HUES64 (cell line): ENCODE results near the gene AIG1.
"Not testable (repeated sequence)": the region's sequence is repeated elsewhere in the genome, so short reads cannot be mapped to it uniquely, and the experiment has no call there.

ENCODE experiments used
- H3K27ac ChIP-seq: 2 replicates; pipeline ENCODE4 v1.7.0; 2013; ENCODE audit warnings: low read depth, low read length, inconsistent platforms
- H3K27me3 ChIP-seq: 2 replicates; pipeline ENCODE4 v1.6.1; 2013; ENCODE audit warnings: mild to moderate bottlenecking, low read length; ENCODE audit not compliant: insufficient read depth
- H3K36me3 ChIP-seq: 2 replicates; pipeline ENCODE4 v1.6.1; 2013; ENCODE audit warnings: mild to moderate bottlenecking, low read length; ENCODE audit not compliant: insufficient read depth
- H3K4me1 ChIP-seq: 2 replicates; pipeline ENCODE4 v1.6.1; 2013; ENCODE audit warnings: mild to moderate bottlenecking, low read length, moderate library complexity; ENCODE audit not compliant: insufficient read depth
- H3K4me3 ChIP-seq: 2 replicates; pipeline ENCODE4 v1.5.1; 2013; ENCODE audit warnings: mild to moderate bottlenecking, low read length, moderate library complexity
- H3K9ac ChIP-seq: 2 replicates; pipeline ENCODE4 v1.6.1; 2013; ENCODE audit warnings: mild to moderate bottlenecking, low read depth, low read length
- H3K9me3 ChIP-seq: 2 replicates; pipeline ENCODE4 v1.6.1; 2013; ENCODE audit warnings: low read depth, low read length; ENCODE audit not compliant: insufficient read depth
- WGBS: fragments of 150-250, 120-280 bp; methylation state at CpG from one replicate; pipeline ENCODE4 v1.1.7; 2013; ENCODE audit warnings: missing lambda C conversion rate; 5-methylcytosine and 5-hydroxymethylcytosine counted together

The AIG1 gene

GRCh38 chr6:143236151-143236798 is 175.6 kb downstream of the AIG1 start:
- WGBS, result 92% methylated on average over 16 of the region's 16 CpGs
- Histone ChIP-seq H3K27ac (no peak overlapping the region), H3K4me1 (peaks cover 3% of the 10 kb centered on the region)

GRCh38 chr6:143238306-143238705 is 177.6 kb downstream of the AIG1 start:
- H3K4me3 ChIP-seq, result no peak overlapping the region
- WGBS, result 100% methylated on average over 1 of the region's 1 CpG
- H3K9me3 ChIP-seq, result no peaks in the 10 kb centered on the region
- H3K27me3 ChIP-seq, result no peaks in the 10 kb centered on the region
- no peaks in the 10 kb centered on the region for H3K36me3 ChIP-seq
- H3K4me1 ChIP-seq, result peaks cover 3% of the 10 kb centered on the region
- H3K27ac ChIP-seq, result no peak overlapping the region
- no peak overlapping the region for H3K9ac ChIP-seq

More at GRCh38 chr6:143236151-143236798, 175.6 kb downstream of the AIG1 start:
- Histone ChIP-seq H3K4me3 (no peak overlapping the region), H3K9ac (no peak overlapping the region), H3K27me3 (no peaks in the 10 kb centered on the region), H3K9me3 (no peaks in the 10 kb centered on the region), H3K36me3 (no peaks in the 10 kb centered on the region)

GRCh38 chr6:143241111-143241510 is 180.4 kb downstream of the AIG1 start:
- H3K4me1 ChIP-seq, result no peaks in the 10 kb centered on the region
- H3K27me3 ChIP-seq, result no peaks in the 10 kb centered on the region
- no peak overlapping the region for H3K27ac ChIP-seq
- H3K4me3 ChIP-seq, result no peak overlapping the region
- 94% methylated on average over 4 of the region's 4 CpGs for whole genome bisulfite sequencing
- no peaks in the 10 kb centered on the region for H3K36me3 ChIP-seq
- no peak overlapping the region for H3K9ac ChIP-seq
- 0 out of 2 replicates have a peak, but pooled peaks cover 3% of the 10 kb centered on the region for H3K9me3 ChIP-seq

GRCh38 chr6:143241911-143242310 is 181.2 kb downstream of the AIG1 start:
- Histone ChIP-seq H3K27me3 (no peaks in the 10 kb centered on the region), H3K4me1 (no peaks in the 10 kb centered on the region), H3K4me3 (no peak overlapping the region), H3K9me3 (0 out of 2 replicates have a peak, but pooled peaks cover 5% of the 10 kb centered on the region), H3K27ac (no peak overlapping the region), H3K9ac (no peak overlapping the region), H3K36me3 (no peaks in the 10 kb centered on the region)
- WGBS, result 91% methylated on average over 5 of the region's 5 CpGs

GRCh38 chr6:143243786-143244185 is 183.1 kb downstream of the AIG1 start:
- Histone ChIP-seq H3K9me3 (0 out of 2 replicates have a peak, but pooled peaks cover 5% of the 10 kb centered on the region), H3K4me3 (no peak overlapping the region), H3K27ac (no peak overlapping the region), H3K27me3 (no peaks in the 10 kb centered on the region), H3K36me3 (no peaks in the 10 kb centered on the region), H3K4me1 (no peaks in the 10 kb centered on the region), H3K9ac (no peak overlapping the region)
- 100% methylated on average over 1 of the region's 1 CpG for WGBS

- 93% methylated on average over 6 of the region's 6 CpGs for WGBS
- no peak overlapping the region for H3K4me3 ChIP-seq
- no peak overlapping the region for H3K9ac ChIP-seq
- 0 out of 2 replicates have a peak, but pooled peaks cover 5% of the 10 kb centered on the region for H3K9me3 ChIP-seq
- H3K27ac ChIP-seq, result no peak overlapping the region
- no peaks in the 10 kb centered on the region for H3K27me3 ChIP-seq
- H3K4me1 ChIP-seq, result no peaks in the 10 kb centered on the region
- H3K36me3 ChIP-seq, result no peaks in the 10 kb centered on the region
These were observed 185.0 kb downstream of the AIG1 start for GRCh38 chr6:143245656-143246055.

- H3K9me3 ChIP-seq, H3K4me1 ChIP-seq, H3K27ac ChIP-seq, H3K9ac ChIP-seq, H3K27me3 ChIP-seq, H3K36me3 ChIP-seq, H3K4me3 ChIP-seq: not testable (repeated sequence)
- 90% methylated on average over 3 of the region's 4 CpGs for WGBS
These were observed 185.6 kb downstream of the AIG1 start for GRCh38 chr6:143246166-143246775.

- H3K4me1 ChIP-seq, result no peaks in the 10 kb centered on the region
- H3K36me3 ChIP-seq, result no peaks in the 10 kb centered on the region
- H3K9ac ChIP-seq, result no peak overlapping the region
- H3K9me3 ChIP-seq, result 0 out of 2 replicates have a peak, but pooled peaks cover 5% of the 10 kb centered on the region
- no peak overlapping the region for H3K27ac ChIP-seq
- H3K4me3 ChIP-seq, result no peak overlapping the region
- WGBS, result 79% methylated on average over 3 of the region's 3 CpGs
- H3K27me3 ChIP-seq, result no peaks in the 10 kb centered on the region
These were observed 186.9 kb downstream of the AIG1 start for GRCh38 chr6:143247586-143247985.

- WGBS, result 92% methylated on average over 4 of the region's 4 CpGs
- Histone ChIP-seq H3K4me3 (no peak overlapping the region), H3K27ac (no peak overlapping the region), H3K9me3 (0 out of 2 replicates have a peak, but pooled peaks cover 5% of the 10 kb centered on the region), H3K36me3 (no peaks in the 10 kb centered on the region), H3K9ac (no peak overlapping the region), H3K4me1 (no peaks in the 10 kb centered on the region), H3K27me3 (no peaks in the 10 kb centered on the region)
These were observed 187.7 kb downstream of the AIG1 start for GRCh38 chr6:143248359-143248758.

- 89% methylated on average over 4 of the region's 4 CpGs for WGBS
- Histone ChIP-seq H3K27me3 (no peaks in the 10 kb centered on the region), H3K9me3 (peaks cover 3% of the 10 kb centered on the region; the same call in 1 of the 2 replicates), H3K36me3 (no peaks in the 10 kb centered on the region), H3K4me1 (peaks cover 6% of the 10 kb centered on the region; the same call in 1 of the 2 replicates), H3K27ac (no peak overlapping the region), H3K4me3 (no peak overlapping the region), H3K9ac (no peak overlapping the region)
These were observed 190.6 kb downstream of the AIG1 start for GRCh38 chr6:143251288-143251687.

GRCh38 chr6:143252961-143253360 is 192.3 kb downstream of the AIG1 start:
- H3K9ac ChIP-seq, result no peak overlapping the region
- no peaks in the 10 kb centered on the region; the same call in 1 of the 2 replicates for H3K9me3 ChIP-seq
- H3K4me3 ChIP-seq, result no peak overlapping the region
- peaks cover 6% of the 10 kb centered on the region; the same call in 1 of the 2 replicates for H3K4me1 ChIP-seq
- 96% methylated on average over 6 of the region's 6 CpGs for WGBS
- no peaks in the 10 kb centered on the region for H3K36me3 ChIP-seq
- no peaks in the 10 kb centered on the region for H3K27me3 ChIP-seq
- no peak overlapping the region for H3K27ac ChIP-seq
